HepG2 (cell line): ENCODE data around the gene KMT2D. TPM values are rescaled to one million over a fixed set of nuclear protein-coding genes. Genes with fewer than 3 reads are reported as not detected.

Experiments
- ATAC-seq: fragments of 200-7000 bp; cut with Tn5 transposase; 3 replicates; pipeline ENCODE4 v1.9.1; 2020; ENCODE audit warnings: mild to moderate bottlenecking, moderate library complexity
- BruUV-seq: library from RNA; stranded (reverse); fragments of 400-500 nt; replicated peaks from 2 replicates; lab custom pipeline; 2021; lab: Mats Ljungman, UMichigan
- CTCF ChIA-PET: fragments of 300-600 bp; formaldehyde crosslinking; extraction: SDS; loops from one replicate; lab custom pipeline; 2021; ENCODE audit warnings: low total read pairs, inconsistent platforms, low intra/inter-chr PET ratio; lab: Yijun Ruan, JAX
- POLR2A ChIA-PET: fragments of 350-600 bp; sonication (Branson Sonifier 250); formaldehyde crosslinking; loops from one replicate; lab custom pipeline; 2020; ENCODE audit warnings: antibody characterized with exemption, inconsistent platforms; lab: Yijun Ruan, JAX
- DNase-seq: peaks from one replicate; pipeline ENCODE4 v3.0.0-alpha.2; 2015; ENCODE audit warnings: low spot score
- FAIRE-seq: peaks from 3 replicates; lab custom pipeline; 2011; peaks lifted over from hg19 to GRCh38; lab: Jason Lieb, UNC
- H2AFZ ChIP-seq: one replicate; pipeline ENCODE4 v1.6.1; 2011; ENCODE audit warnings: low read length, inconsistent platforms
- H3K27ac ChIP-seq: fragments of 300-600 bp; 3 replicates; pipeline ENCODE4 v1.8.0; 2011; ENCODE audit warnings: mixed run types, mild to moderate bottlenecking, mixed read lengths, low read length, inconsistent platforms; ENCODE audit not compliant: insufficient read depth; ENCODE audit errors: extremely low read length
- H3K27me3 ChIP-seq, 2 experiments: fragments of 200-600 bp in 1 of 2; 2 replicates in 1 of 2; 3 replicates in 1 of 2; pipeline versions ENCODE4 v1.6.0 to v1.8.0; 2011; ENCODE audit warnings: low read length in 2 of 2, mild to moderate bottlenecking in 2 of 2, moderate library complexity in 2 of 2, inconsistent platforms in 1 of 2; ENCODE audit not compliant: insufficient read depth in 2 of 2, control insufficient read depth in 1 of 2
- H3K36me3 ChIP-seq, 2 experiments: fragments of 200-600 bp in 1 of 2; replicated peaks in 1 of 2; 2 replicates in 1 of 2; 3 replicates in 1 of 2; pipeline versions ENCODE4 v1.5.1 to v1.8.0; 2011; ENCODE audit warnings: low read length in 2 of 2, inconsistent platforms in 1 of 2; ENCODE audit not compliant: insufficient read depth in 2 of 2, control insufficient read depth in 1 of 2
- H3K4me1 ChIP-seq: 2 replicates; pipeline ENCODE4 v1.5.1; 2012; ENCODE audit warnings: low read length, inconsistent platforms; ENCODE audit not compliant: insufficient read depth
- H3K4me2 ChIP-seq: 2 replicates; pipeline ENCODE4 v1.6.0; 2011; ENCODE audit warnings: low read depth, low read length, inconsistent platforms
- H3K4me3 ChIP-seq, 3 experiments: fragments of 200-600 bp in 1 of 3; sonication (generic), shearing (Covaris generic) in 1 of 3; replicated peaks in 1 of 3; 2 replicates each; pipeline ENCODE4 v1.5.1; 2011 to 2016; ENCODE audit warnings: low read length in 3 of 3, inconsistent platforms in 2 of 3, low read depth in 2 of 3, mild to moderate bottlenecking in 2 of 3, control low read depth in 1 of 3, mixed read lengths in 1 of 3; ENCODE audit not compliant: insufficient read depth in 1 of 3
- H3K79me2 ChIP-seq: one replicate; pipeline ENCODE4 v1.6.1; 2011; ENCODE audit warnings: low read length, inconsistent platforms; ENCODE audit not compliant: insufficient read depth
- H3K9ac ChIP-seq: 2 replicates; pipeline ENCODE4 v1.6.0; 2011; ENCODE audit warnings: mild to moderate bottlenecking, low read depth, low read length, inconsistent platforms; ENCODE audit not compliant: insufficient read depth
- H3K9me3 ChIP-seq: 2 replicates; pipeline ENCODE4 v1.5.1; 2012; ENCODE audit warnings: mild to moderate bottlenecking, low read length
- H4K20me1 ChIP-seq: 2 replicates; pipeline ENCODE4 v1.6.0; 2011; ENCODE audit warnings: inconsistent platforms, mild to moderate bottlenecking, low read length, moderate library complexity; ENCODE audit not compliant: insufficient read depth
- AGO2 ChIP-seq: fragments of 200-400 bp; formaldehyde crosslinking; optimal IDR thresholded peaks from 2 replicates; pipeline ENCODE3; 2017; ENCODE audit warnings: mild to moderate bottlenecking, low read depth, low read length, moderate library complexity
- HMGA1 ChIP-seq: sonication (generic); formaldehyde crosslinking; conservative IDR thresholded peaks from 2 replicates; pipeline ENCODE4 v1.4.0; 2020; ENCODE audit warnings: missing genetic modification reagents
- KMT2B ChIP-seq: IDR thresholded peaks from 2 replicates; pipeline ENCODE4 v1.6.1; 2016; ENCODE audit warnings: missing genetic modification reagents, missing compliant biosample characterization
- NPAS2 ChIP-seq: sonication (generic); formaldehyde crosslinking; IDR thresholded peaks from 2 replicates; pipeline ENCODE4 v1.8.0; 2022; ENCODE audit warnings: mild to moderate bottlenecking, missing genetic modification reagents, borderline replicate concordance
- ZNF547 ChIP-seq: sonication (generic); formaldehyde crosslinking; IDR thresholded peaks from 2 replicates; pipeline ENCODE4 v1.5.1; 2020; ENCODE audit warnings: mild to moderate bottlenecking, missing genetic modification reagents
- ZNF629 ChIP-seq: sonication (generic); formaldehyde crosslinking; conservative IDR thresholded peaks from 2 replicates; pipeline ENCODE4 v1.5.0; 2020; ENCODE audit warnings: missing genetic modification reagents
- ZNF646 ChIP-seq: sonication (generic); formaldehyde crosslinking; IDR thresholded peaks from 2 replicates; pipeline ENCODE4 v1.9.0; 2021; ENCODE audit warnings: mild to moderate bottlenecking, missing genetic modification reagents
- ZNF772 ChIP-seq: sonication (generic); formaldehyde crosslinking; IDR thresholded peaks from 2 replicates; pipeline ENCODE4 v1.5.0; 2020; ENCODE audit warnings: mild to moderate bottlenecking, missing genetic modification reagents
- WGBS: methylation state at CpG from one replicate; pipeline ENCODE4 v1.1.6; 2017; ENCODE audit warnings: low lambda C conversion rate; 5-methylcytosine and 5-hydroxymethylcytosine counted together
- in situ Hi-C: cut with HindIII; loops from 2 replicates; pipeline ENCODE4 v1.10.0; 2017; ENCODE audit warnings: low pct_unique_long_range_greater_than_20kb; ENCODE audit not compliant: extremely low pct_ligation_motif_present
- intact Hi-C: fragments of 100-400 bp; cut with micrococcal nuclease; formaldehyde crosslinking; loops from one replicate; pipeline ENCODE4 v1.10.0; 2022; ENCODE audit not compliant: unreplicated experiment
- polyA plus RNA-seq, 8 experiments: library from polyadenylated mRNA; depleted of rRNA in 3 of 8; stranded (reverse) in 7 of 8; unstranded in 1 of 8; fragments of >200 nt; fragmentation: Illumina TruSeq in 4 of 8; extraction: Trizol in 4 of 8; gene quantifications; 2 replicates each; pipeline versions ENCODE4 v1.2.1 to v1.2.3, GENCODE V29; 2011 to 2016; ENCODE audit warnings: low read depth in 4 of 8, missing spikeins in 1 of 8, mixed read lengths in 1 of 8; ENCODE audit not compliant: insufficient read depth in 1 of 8
- total RNA-seq, 5 experiments: library from RNA; depleted of rRNA; stranded (reverse); fragments of >200 nt; fragmentation: Illumina TruSeq; extraction: Trizol; gene quantifications; 2 replicates each; pipeline ENCODE4 v1.2.3, GENCODE V29; 2016; ENCODE audit warnings: low read depth in 1 of 5

The KMT2D gene
- total and polyA plus RNA-seq, 2 of the 13 experiments (the other 11 are each of a cell fraction or from before 2014, with no cell fraction given): 8.1 to 10.4 TPM

- no peaks in the 10 kb centered on the region for H3K79me2 ChIP-seq
- BruUV-seq: no TSS peak
- WGBS: 91% methylated on average over 2 of the region's 2 CpGs
- H3K9me3 ChIP-seq: no peaks in the 10 kb centered on the region
- intact Hi-C loops (no loop called here), in situ Hi-C loops (no loop called here)
- H3K4me1 ChIP-seq: peaks cover 7% of the 10 kb centered on the region
- no peak overlapping the region for H3K4me2 ChIP-seq
- ChIA-PET POLR2A (interaction anchor here (1.4 kb wide), 1 partner anchor 14 kb away, joined by 3 read pairs; no protein-coding TSS in a partner anchor), CTCF (no interaction called here)
- H4K20me1 ChIP-seq: no peaks in the 10 kb centered on the region
- DNase-seq: no peak
- H3K4me3 ChIP-seq: no peak overlapping the region
- FAIRE-seq: no peak
- no peak overlapping the region for H3K27ac ChIP-seq
- no peaks in the 10 kb centered on the region for H3K27me3 ChIP-seq
- no peak overlapping the region for H2AFZ ChIP-seq
- peaks cover 37 to 62% of the 10 kb centered on the region in 2 experiments for H3K36me3 ChIP-seq
- TF ChIP-seq KMT2B (no peak), ZNF629 (CRISPR knock-in tag) (peak; percentile 76)
- H3K9ac ChIP-seq: no peak overlapping the region
- ATAC-seq: no peak
Observed at GRCh38 chr12:49023812-49024211, 36.8 kb downstream of the KMT2D start.

- Histone ChIP-seq H2AFZ (no peak overlapping the region), H3K4me1 (peaks cover 10% of the 10 kb centered on the region), H3K79me2 (peaks cover 5% of the 10 kb centered on the region), H3K27me3 (no peaks in the 10 kb centered on the region), H3K9me3 (no peaks in the 10 kb centered on the region), H3K4me2 (no peak overlapping the region), H3K9ac (no peak overlapping the region)
- no peak for ATAC-seq
- intact Hi-C loops: no loop called here
- WGBS: 96% methylated on average over 15 of the region's 15 CpGs
- no TSS peak for BruUV-seq
- no peak for TF ChIP-seq HMGA1 (CRISPR knock-in tag)
- no peak for TF ChIP-seq ZNF772 (CRISPR knock-in tag)
- no peak for TF ChIP-seq ZNF646 (CRISPR knock-in tag)
- TF ChIP-seq AGO2: peak; percentile 32
- TF ChIP-seq ZNF547 (CRISPR knock-in tag): no peak
- no peak for TF ChIP-seq NPAS2
- TF ChIP-seq, all 625 proteins: peak for 1
- DNase-seq (no peak), FAIRE-seq (no peak)
- H3K27ac ChIP-seq: no peak overlapping the region
- H3K36me3 ChIP-seq: peaks cover 26 to 50% of the 10 kb centered on the region in 2 experiments
- no peaks in the 10 kb centered on the region for H4K20me1 ChIP-seq
- H3K4me3 ChIP-seq: no peak overlapping the region
- POLR2A ChIA-PET: interaction anchor here (1.1 kb wide), 1 partner anchor 26 kb away, joined by 3 read pairs; no protein-coding TSS in a partner anchor
- CTCF ChIA-PET: no interaction called here
- in situ Hi-C loops: no loop called here
Observed at GRCh38 chr12:49022558-49023178, 37.9 kb downstream of the KMT2D start.
